GM20431 (cell line): ENCODE data around the gene CYP21A2.
"Not testable (repeated sequence)": the region's sequence is repeated elsewhere in the genome, so short reads cannot be mapped to it uniquely, and the experiment has no call there.

Experiments used
- in situ Hi-C: fragments of 300-500 bp; cut with MseI, MboI; formaldehyde crosslinking; loops from one replicate; pipeline ENCODE4 v1.15.0; 2020; ENCODE audit warnings: low sequenced_read_pairs; ENCODE audit not compliant: unreplicated experiment

Gene CYP21A2

DNA sequence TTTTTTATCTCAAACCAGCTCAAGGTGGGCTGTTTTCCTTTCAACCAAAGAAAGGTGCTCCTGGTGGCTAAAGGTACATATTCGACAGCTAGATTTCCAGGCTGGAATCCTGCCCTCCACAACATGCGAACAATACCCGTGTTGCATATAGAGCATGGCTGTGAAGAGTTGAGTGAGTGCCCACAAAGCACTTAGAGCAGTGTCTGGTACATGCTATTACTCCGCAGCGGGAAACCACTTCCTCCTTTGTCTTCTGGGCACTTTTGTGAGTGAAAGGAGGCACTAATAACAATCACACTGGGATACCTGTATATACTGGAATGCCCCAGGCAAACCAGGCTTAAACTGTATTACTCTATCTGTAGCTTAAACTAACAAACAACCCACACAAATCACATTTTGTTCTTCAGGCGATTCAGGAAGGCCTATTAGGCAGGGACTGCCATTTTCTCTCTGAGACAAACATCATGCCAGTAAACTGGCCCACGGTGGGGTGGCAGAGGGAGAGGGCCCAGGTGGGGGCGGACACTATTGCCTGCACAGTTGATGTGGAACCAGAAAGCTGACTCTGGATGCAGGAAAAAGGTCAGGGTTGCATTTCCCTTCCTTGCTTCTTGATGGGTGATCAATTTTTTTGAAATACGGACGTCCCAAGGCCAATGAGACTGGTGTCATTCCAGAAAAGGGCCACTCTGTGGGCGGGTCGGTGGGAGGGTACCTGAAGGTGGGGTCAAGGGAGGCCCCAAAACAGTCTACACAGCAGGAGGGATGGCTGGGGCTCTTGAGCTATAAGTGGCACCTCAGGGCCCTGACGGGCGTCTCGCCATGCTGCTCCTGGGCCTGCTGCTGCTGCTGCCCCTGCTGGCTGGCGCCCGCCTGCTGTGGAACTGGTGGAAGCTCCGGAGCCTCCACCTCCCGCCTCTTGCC is at the start of gene CYP21A2:
Gene CYP21A2, plus strand, starts transcription at position 818 of the 927 bp plus-strand sequence. Its CDS starts 8 bp downstream, at position 826.
- in situ Hi-C loops = not testable (repeated sequence)

DNA sequence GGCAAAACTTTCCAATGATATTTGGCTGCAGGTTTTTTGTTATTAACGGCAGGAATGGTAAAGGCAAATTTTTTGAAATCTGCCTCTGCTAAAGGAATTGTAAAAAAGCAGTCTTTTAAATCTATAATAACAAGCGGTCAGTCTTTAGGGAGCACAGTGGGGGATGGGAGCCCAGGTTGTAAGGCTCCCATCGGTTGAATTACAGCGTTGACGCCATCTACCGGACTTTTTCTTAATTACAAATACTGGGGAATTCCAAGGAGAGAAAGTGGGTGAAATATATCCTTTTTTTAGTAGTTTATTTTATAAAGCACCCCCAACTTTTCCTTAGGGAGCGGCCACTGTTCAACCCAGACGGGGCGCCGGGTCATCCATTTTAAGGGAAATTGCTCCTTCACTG is 48.9 kb upstream of the CYP21A2 start:
- in situ Hi-C loops = not testable (repeated sequence)

DNA sequence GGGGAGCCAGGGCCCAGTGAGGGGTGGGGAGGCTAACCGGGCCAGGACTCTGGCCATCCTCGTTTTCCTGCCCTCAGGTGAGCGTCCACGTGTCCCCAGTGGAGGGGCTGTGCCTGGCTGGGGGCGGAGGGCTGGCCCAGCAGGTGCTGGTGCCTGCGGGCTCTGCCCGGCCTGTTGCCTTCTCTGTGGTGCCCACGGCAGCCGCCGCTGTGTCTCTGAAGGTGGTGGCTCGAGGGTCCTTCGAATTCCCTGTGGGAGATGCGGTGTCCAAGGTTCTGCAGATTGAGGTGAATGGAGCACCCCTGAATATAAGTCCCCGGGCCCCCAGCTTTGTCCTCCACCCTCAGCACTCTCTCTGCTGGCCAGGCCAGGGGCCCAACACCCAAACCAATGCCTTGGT is 43.8 kb upstream of the CYP21A2 start:
- in situ Hi-C loops = not testable (repeated sequence)

DNA sequence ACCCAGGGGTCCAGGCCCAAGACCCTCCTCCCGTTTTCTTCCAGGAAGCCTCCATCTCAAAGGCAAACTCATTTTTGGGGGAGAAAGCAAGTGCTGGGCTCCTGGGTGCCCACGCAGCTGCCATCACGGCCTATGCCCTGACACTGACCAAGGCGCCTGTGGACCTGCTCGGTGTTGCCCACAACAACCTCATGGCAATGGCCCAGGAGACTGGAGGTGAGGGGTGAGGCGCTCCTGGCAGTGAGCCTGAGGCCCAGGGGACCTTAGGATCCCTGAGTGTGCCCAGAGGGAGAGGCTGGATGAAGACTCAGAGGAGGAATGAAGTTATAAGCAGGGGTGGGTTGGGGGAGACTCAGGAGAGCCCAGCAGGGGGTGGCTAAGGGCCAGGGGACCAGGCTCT is 41.8 kb upstream of the CYP21A2 start:
- in situ Hi-C loops = not testable (repeated sequence)

DNA sequence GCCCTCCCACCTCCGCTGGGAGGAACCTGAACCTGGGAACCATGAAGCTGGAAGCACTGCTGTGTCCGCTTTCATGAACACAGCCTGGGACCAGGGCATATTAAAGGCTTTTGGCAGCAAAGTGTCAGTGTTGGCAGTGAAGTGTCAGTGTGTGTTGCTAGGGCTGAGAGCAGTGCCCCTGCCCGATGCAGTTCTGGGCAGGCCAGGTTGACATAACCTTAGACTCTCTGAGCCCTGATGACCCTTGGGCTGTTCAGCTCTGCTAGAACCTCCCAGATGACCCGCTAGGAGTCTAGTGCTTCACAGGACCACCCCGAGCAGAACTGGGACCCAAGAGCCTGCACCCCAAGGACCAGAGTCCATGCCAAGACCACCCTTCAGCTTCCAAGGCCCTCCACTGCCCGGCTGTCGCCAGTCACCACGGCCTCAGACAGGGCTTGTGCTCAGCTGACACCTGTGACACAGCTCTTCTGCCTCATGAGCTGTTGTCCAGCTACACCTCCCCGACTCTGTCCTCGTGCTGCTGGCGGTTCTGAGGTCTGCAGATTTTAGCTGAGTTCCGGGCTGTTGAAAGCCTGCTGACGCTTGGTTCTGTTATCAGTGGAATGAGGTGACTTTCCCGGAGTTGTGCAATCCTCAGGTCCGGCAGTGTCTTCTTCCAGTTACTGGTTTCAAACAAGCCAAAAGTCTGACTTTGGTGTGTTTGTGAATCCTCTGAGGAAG is 35.5 kb upstream of the CYP21A2 start:
- in situ Hi-C loops = not testable (repeated sequence)

DNA sequence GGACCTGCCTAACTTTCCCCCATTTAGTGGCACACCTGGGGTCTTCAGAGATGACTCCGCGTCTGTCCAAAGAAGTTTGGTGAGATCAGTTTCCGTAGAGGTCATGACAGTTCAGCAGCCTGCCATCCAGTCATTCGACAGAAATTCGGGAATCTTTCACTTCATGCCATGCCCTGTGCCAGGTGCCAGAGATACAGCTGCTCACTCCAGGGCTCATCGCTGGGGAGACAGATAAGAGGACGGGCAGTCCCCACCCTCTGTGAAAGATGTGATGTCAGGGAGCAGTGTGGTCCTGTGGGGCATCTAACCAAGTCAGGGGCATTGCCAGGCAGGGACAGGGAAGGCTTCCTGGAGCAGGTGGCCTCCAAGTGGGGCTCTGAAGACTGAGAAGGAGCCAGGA is 34.9 kb upstream of the CYP21A2 start:
- in situ Hi-C loops = not testable (repeated sequence)

DNA sequence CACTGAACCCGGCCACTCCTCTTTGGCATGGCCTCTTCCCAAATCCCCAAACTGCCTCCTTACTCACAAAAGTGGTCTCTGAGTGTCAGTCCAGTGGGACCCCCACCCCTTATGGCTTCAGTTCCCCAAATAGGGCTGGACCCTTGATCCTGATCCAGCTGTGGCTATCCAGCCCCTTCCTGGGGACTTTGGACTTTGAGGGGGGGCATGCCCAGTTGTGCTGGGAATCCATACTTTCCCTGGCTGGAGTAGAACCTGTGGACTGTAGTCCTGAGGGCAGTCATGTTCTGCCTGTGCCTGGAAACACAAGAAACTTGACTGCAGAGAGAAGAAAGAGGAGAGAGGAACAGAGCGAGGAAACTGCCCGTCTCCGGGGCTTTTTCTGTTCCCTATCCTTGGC is 33.8 kb upstream of the CYP21A2 start:
- in situ Hi-C loops = not testable (repeated sequence)

DNA sequence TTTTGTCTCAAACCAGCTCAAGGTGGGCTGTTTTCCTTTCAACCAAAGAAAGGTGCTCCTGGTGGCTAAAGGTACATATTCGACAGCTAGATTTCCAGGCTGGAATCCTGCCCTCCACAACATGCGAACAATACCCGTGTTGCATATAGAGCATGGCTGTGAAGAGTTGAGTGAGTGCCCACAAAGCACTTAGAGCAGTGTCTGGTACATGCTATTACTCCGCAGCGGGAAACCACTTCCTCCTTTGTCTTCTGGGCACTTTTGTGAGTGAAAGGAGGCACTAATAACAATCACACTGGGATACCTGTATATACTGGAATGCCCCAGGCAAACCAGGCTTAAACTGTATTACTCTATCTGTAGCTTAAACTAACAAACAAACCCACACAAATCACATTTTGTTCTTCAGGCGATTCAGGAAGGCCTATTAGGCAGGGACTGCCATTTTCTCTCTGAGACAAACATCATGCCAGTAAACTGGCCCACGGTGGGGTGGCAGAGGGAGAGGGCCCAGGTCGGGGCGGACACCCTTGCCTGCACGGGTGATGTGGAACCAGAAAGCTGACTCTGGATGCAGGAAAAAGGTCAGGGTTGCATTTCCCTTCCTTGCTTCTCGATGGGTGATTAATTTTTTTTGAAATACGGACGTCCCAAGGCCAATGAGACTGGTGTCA is 33.2 kb upstream of the CYP21A2 start:
- in situ Hi-C loops = not testable (repeated sequence)

DNA sequence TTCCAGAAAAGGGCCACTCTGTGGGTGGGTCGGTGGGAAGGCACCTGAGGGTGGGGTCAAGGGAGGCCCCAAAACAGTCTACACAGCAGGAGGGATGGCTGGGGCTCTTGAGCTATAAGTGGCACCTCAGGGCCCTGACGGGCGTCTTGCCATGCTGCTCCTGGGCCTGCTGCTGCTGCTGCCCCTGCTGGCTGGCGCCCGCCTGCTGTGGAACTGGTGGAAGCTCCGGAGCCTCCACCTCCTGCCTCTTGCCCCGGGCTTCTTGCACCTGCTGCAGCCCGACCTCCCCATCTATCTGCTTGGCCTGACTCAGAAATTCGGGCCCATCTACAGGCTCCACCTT is 32.7 kb upstream of the CYP21A2 start:
- in situ Hi-C loops = not testable (repeated sequence)

DNA sequence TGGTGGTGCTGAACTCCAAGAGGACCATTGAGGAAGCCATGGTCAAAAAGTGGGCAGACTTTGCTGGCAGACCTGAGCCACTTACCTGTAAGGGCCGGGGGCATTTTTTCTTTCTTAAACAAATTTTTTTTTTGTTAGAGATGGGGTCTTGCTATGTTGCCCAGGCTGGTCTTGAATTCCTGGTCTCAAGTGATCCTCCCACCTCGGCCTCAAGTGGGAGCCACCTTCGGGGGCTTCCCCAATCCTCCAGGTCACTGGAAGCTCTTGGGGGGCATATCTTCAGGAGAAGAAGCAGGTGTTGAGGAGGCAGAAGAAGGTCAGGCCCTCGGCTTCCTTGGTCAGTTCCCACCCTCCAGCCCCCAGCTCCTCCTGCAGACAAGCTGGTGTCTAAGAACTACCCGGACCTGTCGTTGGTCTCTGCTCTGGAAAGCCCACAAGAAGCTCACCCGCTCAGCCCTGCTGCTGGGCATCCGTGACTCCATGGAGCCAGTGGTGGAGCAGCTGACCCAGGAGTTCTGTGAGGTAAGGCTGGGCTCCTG is 32.2 kb upstream of the CYP21A2 start:
- in situ Hi-C loops = not testable (repeated sequence)

DNA sequence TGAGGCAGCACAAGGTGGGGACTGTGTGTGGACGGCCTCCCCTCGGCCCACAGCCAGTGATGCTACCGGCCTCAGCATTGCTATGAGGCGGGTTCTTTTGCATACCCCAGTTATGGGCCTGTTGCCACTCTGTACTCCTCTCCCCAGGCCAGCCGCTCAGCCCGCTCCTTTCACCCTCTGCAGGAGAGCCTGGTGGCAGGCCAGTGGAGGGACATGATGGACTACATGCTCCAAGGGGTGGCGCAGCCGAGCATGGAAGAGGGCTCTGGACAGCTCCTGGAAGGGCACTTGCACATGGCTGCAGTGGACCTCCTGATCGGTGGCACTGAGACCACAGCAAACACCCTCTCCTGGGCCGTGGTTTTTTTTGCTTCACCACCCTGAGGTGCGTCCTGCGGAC is 31.1 kb upstream of the CYP21A2 start:
- in situ Hi-C loops = not testable (repeated sequence)

DNA sequence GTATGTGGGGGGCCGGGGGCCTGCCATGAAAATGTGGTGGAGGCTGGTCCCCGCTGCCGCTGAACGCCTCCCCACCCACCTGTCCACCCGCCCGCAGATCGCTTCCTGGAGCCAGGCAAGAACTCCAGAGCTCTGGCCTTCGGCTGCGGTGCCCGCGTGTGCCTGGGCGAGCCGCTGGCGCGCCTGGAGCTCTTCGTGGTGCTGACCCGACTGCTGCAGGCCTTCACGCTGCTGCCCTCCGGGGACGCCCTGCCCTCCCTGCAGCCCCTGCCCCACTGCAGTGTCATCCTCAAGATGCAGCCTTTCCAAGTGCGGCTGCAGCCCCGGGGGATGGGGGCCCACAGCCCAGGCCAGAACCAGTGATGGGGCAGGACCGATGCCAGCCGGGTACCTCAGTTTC is 30.2 kb upstream of the CYP21A2 start:
- in situ Hi-C loops = not testable (repeated sequence)

DNA sequence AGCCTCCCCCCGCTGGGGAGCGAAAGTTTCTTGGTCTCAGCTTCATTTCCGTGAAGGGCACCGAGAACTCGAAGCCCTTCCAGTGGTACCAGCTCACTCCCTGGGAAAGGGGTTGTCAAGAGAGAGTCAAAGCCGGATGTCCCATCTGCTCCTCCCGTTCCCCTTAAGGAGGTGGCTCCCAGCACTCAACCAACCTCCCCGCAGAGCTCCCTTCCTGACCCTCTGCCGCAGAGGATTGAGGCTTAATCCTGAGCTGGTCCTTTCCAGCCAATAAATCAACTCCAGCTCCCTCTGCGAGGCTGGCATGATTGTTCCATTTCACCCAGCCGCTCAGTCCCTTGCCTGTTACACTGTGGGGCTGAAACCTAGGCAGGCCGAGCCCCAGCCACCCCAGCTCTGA is 29.6 kb upstream of the CYP21A2 start:
- in situ Hi-C loops = not testable (repeated sequence)

DNA sequence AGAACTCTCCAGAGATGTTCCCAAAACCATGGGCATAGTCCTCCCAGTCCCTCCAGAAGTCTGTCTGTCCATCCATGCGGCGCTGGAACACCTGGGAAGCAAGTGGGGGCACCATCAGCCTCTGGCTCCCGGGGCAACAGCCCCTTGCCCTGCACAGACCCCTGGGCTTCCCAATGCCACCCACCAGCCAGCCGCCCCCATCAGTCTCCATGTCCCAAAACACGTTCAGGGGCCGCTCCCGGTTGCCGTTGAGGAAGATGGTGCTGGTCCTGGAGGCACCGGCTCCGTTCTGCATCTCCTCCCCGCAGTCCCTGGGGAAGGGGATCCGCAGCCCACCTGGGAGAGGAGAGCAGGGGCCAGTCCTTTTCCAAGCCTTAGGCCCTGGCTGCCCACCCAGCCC is 28.7 kb upstream of the CYP21A2 start:
- in situ Hi-C loops = not testable (repeated sequence)

DNA sequence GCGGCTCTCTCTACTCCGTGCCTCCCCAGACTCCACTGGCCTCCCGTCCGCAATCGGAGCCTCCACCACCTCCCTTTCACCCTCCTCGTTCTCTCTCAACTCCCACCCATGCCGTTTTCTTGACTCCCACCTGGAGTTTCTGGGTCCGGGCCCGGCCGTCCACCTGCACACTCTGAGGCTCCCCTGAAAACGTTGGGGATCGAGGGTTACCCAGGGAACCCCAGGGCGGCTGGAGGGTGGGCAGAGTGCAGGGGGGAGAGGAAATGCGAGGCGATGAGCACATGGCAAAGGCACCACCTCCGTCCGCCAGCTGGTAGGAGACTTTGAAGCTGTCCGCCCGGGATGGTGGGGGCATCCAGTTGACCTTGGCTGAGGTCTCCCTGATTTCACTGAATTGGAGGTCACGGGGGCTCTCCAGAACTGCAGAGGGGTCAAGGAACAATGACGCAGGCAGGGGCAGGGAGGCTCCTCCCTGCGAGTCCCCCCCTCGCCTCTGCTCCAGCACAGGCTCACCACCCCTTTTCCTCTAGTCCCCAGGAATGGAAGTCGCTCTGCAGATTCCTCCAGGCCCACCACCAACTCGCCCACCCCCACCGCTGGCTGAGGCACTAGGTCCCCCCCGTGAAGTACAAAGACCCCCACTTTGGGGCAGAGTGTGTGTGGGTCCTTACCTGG is 27.2 kb upstream of the CYP21A2 start:
- in situ Hi-C loops = not testable (repeated sequence)

DNA sequence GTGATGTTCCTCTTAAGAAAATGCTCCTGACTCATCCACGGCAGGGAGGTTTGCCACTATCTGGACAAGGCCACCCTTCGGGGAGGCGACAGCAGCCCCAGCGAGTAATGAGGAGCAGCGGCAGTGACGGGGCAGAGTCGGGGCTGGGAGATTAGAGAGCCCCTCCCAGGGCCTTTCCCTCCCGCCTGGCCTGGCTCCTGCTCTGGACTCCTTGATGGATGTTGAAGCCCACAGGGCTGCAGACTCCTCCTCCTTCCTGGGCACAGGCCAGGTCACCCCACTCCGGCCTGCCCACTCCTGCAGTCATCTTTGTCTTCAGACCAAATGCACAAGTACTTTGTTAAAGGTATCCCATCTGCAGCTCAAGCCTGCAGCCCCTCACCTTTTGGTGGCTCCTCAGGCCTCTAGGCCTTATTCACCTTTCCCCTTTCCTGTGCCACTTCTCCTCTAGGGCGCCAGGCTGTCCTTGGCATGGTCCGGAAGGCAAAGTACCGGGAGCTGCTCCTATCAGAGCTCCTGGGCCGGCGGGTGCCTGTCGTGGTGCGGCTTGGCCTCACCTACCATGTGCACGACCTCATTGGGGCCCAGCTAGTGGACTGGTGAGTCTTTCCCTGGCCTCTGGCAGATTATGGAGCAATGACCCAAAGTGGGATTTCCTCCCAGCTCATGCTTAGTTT is 25.1 kb upstream of the CYP21A2 start:
- in situ Hi-C loops = not testable (repeated sequence)

DNA sequence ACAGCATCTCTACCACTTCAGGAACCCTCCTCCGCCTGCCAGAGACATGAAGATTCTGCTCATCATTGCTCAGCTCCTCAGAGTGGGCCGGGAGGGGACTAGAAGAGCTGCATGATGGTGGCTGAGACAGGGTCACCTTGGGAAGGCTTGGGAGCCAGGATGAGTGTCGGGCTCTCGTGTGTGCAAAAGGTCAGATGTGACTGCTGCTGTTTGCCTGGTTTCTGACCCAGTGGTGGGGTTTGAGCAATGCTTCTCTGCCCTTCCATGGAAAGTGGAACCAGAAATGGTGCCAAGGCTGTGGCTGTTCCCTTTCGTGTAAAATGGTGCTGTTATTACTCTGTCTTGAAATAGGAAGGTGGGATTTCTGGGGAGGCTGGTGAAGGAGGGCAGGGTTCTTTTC is 24.5 kb upstream of the CYP21A2 start:
- in situ Hi-C loops = not testable (repeated sequence)

DNA sequence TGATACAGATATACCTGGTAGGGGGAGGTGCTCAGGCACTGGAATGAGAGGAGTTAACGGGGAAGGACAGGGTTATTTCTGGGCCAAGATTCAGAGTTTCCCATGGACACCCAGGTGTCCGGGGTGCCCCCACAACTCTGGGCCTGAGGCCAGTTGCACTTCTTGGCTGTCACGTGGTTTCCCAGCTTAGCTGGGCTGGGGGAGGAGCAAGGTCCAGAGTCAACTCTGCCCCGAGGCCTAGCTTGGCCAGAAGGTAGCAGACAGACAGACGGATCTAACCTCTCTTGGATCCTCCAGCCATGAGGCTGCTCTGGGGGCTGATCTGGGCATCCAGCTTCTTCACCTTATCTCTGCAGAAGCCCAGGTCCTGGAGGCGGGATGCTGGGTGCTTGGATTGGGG is 23.7 kb upstream of the CYP21A2 start, which contains the start of gene C4B:
Gene C4B, plus strand, starts transcription at position 249 of the 400 bp plus-strand sequence. Its CDS starts 51 bp downstream, at position 300.
- in situ Hi-C loops = not testable (repeated sequence)

DNA sequence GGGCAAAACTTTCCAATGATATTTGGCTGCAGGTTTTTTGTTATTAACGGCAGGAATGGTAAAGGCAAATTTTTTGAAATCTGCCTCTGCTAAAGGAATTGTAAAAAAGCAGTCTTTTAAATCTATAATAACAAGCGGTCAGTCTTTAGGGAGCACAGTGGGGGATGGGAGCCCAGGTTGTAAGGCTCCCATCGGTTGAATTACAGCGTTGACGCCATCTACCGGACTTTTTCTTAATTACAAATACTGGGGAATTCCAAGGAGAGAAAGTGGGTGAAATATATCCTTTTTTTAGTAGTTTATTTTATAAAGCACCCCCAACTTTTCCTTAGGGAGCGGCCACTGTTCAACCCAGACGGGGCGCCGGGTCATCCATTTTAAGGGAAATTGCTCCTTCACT is 16.1 kb upstream of the CYP21A2 start:
- in situ Hi-C loops = not testable (repeated sequence)
